Loucy (cell line): ENCODE data around the gene CLDN6.
A peak's percentile ranks its signal among the peaks of the same experiment; 100 is the strongest.

Source experiments
- EZH2phosphoT487 ChIP-seq: fragments of 200-600 bp; IDR thresholded peaks from 2 replicates; pipeline ENCODE4 v1.6.1; 2018; ENCODE audit warnings: antibody characterized with exemption, mild to moderate bottlenecking, moderate library complexity, borderline replicate concordance
- TF ChIP-seq, protein P1 (sequence below): fragments of 200-600 bp; sonication (generic); conservative IDR thresholded peaks from 2 replicates; pipeline ENCODE4 v1.5.1; 2014; ENCODE audit warnings: mild to moderate bottlenecking, antibody characterized with exemption, low read length

DNA sequence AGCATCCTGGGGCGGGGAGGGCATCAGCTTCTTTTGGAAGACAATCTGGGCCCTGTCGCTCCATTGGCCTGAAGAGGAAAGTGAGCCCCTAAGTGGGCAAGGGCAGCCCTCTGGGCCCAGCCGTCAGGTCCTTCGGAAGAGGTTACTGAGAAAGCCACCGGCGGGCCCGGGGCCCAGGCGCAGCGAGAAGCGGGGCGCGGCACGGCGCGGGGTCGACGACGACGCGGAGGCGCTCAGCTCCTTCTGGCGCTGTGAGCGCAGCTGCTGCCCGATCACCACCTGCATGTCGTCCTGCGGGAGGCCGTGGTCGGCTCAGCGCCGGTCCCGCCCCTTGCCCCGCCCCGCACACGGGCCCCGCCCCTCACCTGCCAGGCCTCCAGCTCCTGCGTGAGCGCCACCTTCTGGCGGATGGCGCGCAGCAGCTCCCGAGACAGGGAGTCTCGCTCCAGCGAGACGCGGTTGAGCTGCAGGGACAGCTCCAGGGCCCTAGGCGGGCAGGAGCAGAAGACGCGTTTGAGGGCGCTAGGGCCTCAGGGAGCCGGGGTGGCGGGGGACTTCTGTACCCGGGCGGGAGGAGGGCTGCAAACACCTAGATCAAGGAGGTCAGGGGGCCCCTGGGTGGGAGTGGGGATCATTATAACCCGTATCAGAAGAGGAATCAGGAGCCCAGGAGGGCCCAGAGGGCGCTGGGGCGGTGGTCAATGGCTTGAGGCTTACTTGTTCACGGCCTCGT lies 10.2 kb upstream of the CLDN6 start:
- no peak for TF ChIP-seq EZH2phosphoT487
- TF ChIP-seq, protein P1, sequence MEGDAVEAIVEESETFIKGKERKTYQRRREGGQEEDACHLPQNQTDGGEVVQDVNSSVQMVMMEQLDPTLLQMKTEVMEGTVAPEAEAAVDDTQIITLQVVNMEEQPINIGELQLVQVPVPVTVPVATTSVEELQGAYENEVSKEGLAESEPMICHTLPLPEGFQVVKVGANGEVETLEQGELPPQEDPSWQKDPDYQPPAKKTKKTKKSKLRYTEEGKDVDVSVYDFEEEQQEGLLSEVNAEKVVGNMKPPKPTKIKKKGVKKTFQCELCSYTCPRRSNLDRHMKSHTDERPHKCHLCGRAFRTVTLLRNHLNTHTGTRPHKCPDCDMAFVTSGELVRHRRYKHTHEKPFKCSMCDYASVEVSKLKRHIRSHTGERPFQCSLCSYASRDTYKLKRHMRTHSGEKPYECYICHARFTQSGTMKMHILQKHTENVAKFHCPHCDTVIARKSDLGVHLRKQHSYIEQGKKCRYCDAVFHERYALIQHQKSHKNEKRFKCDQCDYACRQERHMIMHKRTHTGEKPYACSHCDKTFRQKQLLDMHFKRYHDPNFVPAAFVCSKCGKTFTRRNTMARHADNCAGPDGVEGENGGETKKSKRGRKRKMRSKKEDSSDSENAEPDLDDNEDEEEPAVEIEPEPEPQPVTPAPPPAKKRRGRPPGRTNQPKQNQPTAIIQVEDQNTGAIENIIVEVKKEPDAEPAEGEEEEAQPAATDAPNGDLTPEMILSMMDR = peak; percentile 49
